ENCODE data around the gene KLHL21. TPM values are rescaled to one million over a fixed set of nuclear protein-coding genes. Genes with fewer than 3 reads are reported as not detected.

The KLHL21 gene
- total RNA-seq, 2 donors from 2014 or later = 10.9 to 13.2 TPM

GRCh38 chr1:6588128-6588892, 14.4 kb downstream of the KLHL21 start:
- Mint-ChIP-seq H3K36me3 (ENCODE audit: low read depth) (peaks cover 18% of the 10 kb centered on the region), H3K4me3 (no peak overlapping the region), H3K27ac (peak overlapping the region; percentile 30), H3K9me3 (no peaks in the 10 kb centered on the region), H3K4me1 (peaks cover 5% of the 10 kb centered on the region), H3K27me3 (ENCODE audit: insufficient read depth) (no peaks in the 10 kb centered on the region)
- no peak overlapping the region for H3K27ac ChIP-seq (ENCODE audit: low read depth, low read length)
- H3K27me3 ChIP-seq (ENCODE audit: control insufficient read depth, insufficient read depth, low read length, poor library complexity, severe bottlenecking) = no peaks in the 10 kb centered on the region
- no peak overlapping the region for H3K9ac ChIP-seq (ENCODE audit: extremely low read depth, low read length, poor library complexity, severe bottlenecking)
- H3K4me3 ChIP-seq (ENCODE audit: low read length) = no peak overlapping the region
- no peaks in the 10 kb centered on the region for H3K9me3 ChIP-seq (ENCODE audit: control insufficient read depth, low read length)
- 92 to 96% methylated on average over 19 to 25 of the region's 25 CpGs for WGBS, 2 experiments (ENCODE audit: insufficient coverage in 1 of 2, insufficient read length in 1 of 2)
- peaks cover 37% of the 10 kb centered on the region for H3K36me3 ChIP-seq (ENCODE audit: control insufficient read depth, insufficient read depth, low read length)
- DNase-seq = no peak
- H3K4me1 ChIP-seq (ENCODE audit: control insufficient read depth, insufficient read depth, low read length) = no peaks in the 10 kb centered on the region
- TF ChIP-seq CTCF (conservative IDR thresholded peaks at IDR 0.05) = no peak

GRCh38 chr1:6587261-6588005, 15.2 kb downstream of the KLHL21 start:
- WGBS, 2 experiments (ENCODE audit: insufficient coverage in 1 of 2, insufficient read length in 1 of 2) = 94 to 96% methylated on average over 10 to 13 of the region's 13 CpGs
- no peak for TF ChIP-seq CTCF (conservative IDR thresholded peaks at IDR 0.05)
- DNase-seq = no peak
- no peak overlapping the region for H3K4me3 ChIP-seq (ENCODE audit: low read length)
- no peak overlapping the region for H3K9ac ChIP-seq (ENCODE audit: extremely low read depth, low read length, poor library complexity, severe bottlenecking)
- H3K9me3 ChIP-seq (ENCODE audit: control insufficient read depth, low read length) = no peaks in the 10 kb centered on the region
- H3K4me1 ChIP-seq (ENCODE audit: control insufficient read depth, insufficient read depth, low read length) = no peaks in the 10 kb centered on the region
- Mint-ChIP-seq H3K27me3 (ENCODE audit: insufficient read depth) (no peaks in the 10 kb centered on the region), H3K9me3 (no peaks in the 10 kb centered on the region), H3K27ac (no peak overlapping the region), H3K4me1 (peaks cover 6% of the 10 kb centered on the region), H3K4me3 (no peak overlapping the region), H3K36me3 (ENCODE audit: low read depth) (peaks cover 20% of the 10 kb centered on the region)
- no peaks in the 10 kb centered on the region for H3K27me3 ChIP-seq (ENCODE audit: control insufficient read depth, insufficient read depth, low read length, poor library complexity, severe bottlenecking)
- H3K27ac ChIP-seq (ENCODE audit: low read depth, low read length) = no peak overlapping the region
- H3K36me3 ChIP-seq (ENCODE audit: control insufficient read depth, insufficient read depth, low read length) = peaks cover 29% of the 10 kb centered on the region

GRCh38 chr1:6586404-6586816, 16.3 kb downstream of the KLHL21 start:
- Histone ChIP-seq H3K27me3 (ENCODE audit: control insufficient read depth, insufficient read depth, low read length, poor library complexity, severe bottlenecking) (no peaks in the 10 kb centered on the region), H3K36me3 (ENCODE audit: control insufficient read depth, insufficient read depth, low read length) (peaks cover 23% of the 10 kb centered on the region), H3K4me1 (ENCODE audit: control insufficient read depth, insufficient read depth, low read length) (no peaks in the 10 kb centered on the region), H3K4me3 (ENCODE audit: low read length) (no peak overlapping the region), H3K9ac (ENCODE audit: extremely low read depth, low read length, poor library complexity, severe bottlenecking) (no peak overlapping the region), H3K9me3 (ENCODE audit: control insufficient read depth, low read length) (no peaks in the 10 kb centered on the region), H3K27ac (ENCODE audit: low read depth, low read length) (no peak overlapping the region)
- TF ChIP-seq CTCF (conservative IDR thresholded peaks at IDR 0.05) = no peak
- WGBS, 2 experiments (ENCODE audit: insufficient coverage in 1 of 2, insufficient read length in 1 of 2) = 91 to 95% methylated on average over 9 to 11 of the region's 11 CpGs
- no peak overlapping the region for H3K27ac Mint-ChIP-seq
- H3K36me3 Mint-ChIP-seq (ENCODE audit: low read depth) = peaks cover 25% of the 10 kb centered on the region
- no peak for DNase-seq
- no peaks in the 10 kb centered on the region for H3K27me3 Mint-ChIP-seq (ENCODE audit: insufficient read depth)
- H3K4me1 Mint-ChIP-seq = peaks cover 12% of the 10 kb centered on the region
- no peaks in the 10 kb centered on the region for H3K9me3 Mint-ChIP-seq
- no peak overlapping the region for H3K4me3 Mint-ChIP-seq
